T-helper 2 cell (primary cell): ENCODE results near the gene P2RX4.
"Not testable (repeated sequence)": the region's sequence is repeated elsewhere in the genome, so short reads cannot be mapped to it uniquely, and the experiment has no call there.

Experiments
- DNase-seq, 5 experiments: peaks; one replicate each; pipeline versions ENCODE4 v3.0.0 to v3.0.0-alpha.2; 2012 to 2022

P2RX4 gene

GRCh38 chr12:121223292-121224285 lies 13.7 kb downstream of the P2RX4 start:
- peak in 3 of 5 experiments; percentile 16 to 91 (median 57) for DNase-seq

GRCh38 chr12:121224591-121224990 lies 14.7 kb downstream of the P2RX4 start:
- peak in 3 of 5 experiments; percentile 26 to 94 (median 48) for DNase-seq

DNA sequence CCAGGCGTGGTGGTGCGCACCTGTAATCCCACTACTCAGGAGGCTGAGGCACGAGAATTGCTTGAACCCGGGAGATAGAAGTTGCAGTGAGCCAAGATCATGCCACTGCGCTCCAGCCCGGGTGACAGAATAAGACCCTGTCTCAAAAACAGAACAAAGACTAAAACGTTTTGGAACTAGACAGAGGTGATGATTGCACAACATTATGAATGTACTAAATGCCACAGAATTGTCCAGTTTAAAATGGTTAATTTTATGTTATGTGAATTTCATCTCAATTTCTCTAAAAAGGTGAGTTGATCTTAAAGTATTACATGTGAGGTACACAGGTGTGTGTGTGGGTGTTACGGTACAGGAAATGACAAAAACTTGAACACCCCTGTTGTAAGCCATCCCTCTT lies 16.5 kb downstream of the P2RX4 start:
- no peak for DNase-seq

DNA sequence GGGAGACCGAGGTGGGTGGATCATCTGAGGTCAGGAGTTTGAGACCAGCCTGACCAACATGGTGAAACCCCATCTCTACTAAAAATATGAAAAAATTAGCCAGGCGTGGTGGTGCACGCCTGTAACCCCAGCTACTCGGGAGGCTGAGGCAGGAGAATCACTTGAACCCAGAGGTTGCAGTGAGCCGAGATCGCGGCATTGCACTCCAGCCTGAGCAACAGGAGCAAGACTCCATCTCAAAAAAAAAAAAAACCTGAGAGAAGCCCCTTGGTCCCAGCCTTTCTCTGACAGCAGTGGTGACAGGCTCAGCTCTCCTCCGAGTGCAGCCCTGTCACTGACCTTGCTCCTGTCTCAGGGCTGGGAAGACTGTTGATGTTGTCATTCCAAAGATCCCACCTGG lies 16.9 kb downstream of the P2RX4 start:
- DNase-seq = not testable (repeated sequence)

- peak in 1 of 5 experiments; percentile 30 for DNase-seq
Observed at GRCh38 chr12:121227294-121227693, 17.4 kb downstream of the P2RX4 start.

DNA sequence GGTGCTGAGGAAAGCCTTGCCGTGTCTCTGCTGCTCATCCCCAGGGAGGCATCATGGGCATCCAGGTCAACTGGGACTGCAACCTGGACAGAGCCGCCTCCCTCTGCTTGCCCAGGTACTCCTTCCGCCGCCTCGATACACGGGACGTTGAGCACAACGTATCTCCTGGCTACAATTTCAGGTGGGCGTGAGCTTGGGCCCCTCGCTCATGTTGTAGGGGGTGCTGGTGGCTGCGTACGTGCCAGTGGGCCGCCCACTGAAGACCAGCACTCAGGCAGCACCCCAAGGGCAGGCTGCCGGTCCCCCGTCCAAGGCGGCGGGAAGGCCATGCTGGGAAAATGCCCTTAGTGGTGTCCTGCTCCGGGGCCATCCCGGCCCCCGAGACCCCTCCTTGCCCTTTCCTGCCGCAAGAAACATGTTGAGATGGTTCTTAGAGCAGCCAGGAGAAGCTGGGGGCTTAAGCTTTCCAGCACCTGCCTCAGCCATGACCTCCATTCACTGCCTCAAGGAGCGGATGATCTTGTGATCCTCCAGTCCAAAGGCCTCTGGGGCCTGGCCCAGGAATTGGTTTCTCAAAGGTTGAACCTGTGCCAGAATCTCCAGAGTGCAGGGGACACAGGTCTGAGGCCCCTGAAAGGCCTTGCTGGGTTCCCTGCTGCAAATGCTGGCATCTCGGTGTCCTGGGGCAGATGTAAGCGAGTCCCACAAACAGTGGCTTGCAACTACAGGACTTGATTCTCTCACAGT lies 19.2 kb downstream of the P2RX4 start:
- DNase-seq = no peak

DNA sequence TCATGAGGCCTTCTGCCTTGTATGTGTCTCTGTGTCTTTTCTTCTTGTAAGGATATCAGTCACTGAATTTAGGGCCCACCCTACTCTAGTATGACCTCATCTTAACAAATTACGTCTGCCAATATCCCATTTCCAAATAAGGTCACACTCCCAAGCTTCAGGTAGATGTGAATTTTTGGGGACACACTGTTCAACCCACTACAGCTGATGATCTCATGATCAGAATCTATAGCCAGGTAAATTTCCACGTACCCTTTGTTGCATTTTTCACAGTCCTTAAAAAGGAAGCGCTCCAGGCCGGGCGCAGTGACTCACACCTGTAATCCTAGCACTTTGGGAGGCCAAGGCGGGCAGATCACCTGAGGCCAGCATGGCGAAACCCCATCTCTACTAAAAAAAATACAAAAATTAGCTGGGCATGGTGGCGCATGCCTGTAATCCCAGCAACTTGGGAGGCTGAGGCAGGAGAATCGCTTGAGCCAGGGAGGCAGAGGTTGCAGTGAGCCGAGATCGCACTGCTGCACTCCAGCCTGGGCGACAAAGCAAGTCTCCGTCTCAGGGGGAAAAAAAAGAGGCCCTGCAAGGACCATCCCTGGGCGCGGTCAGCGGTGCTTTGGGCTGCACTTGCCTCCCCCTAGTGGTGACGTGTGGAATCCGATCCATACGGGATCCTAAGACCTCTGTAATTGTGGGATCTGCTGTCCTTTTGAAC lies 20.1 kb downstream of the P2RX4 start:
- DNase-seq = peak; percentile 21 to 70 (median 40)

DNA sequence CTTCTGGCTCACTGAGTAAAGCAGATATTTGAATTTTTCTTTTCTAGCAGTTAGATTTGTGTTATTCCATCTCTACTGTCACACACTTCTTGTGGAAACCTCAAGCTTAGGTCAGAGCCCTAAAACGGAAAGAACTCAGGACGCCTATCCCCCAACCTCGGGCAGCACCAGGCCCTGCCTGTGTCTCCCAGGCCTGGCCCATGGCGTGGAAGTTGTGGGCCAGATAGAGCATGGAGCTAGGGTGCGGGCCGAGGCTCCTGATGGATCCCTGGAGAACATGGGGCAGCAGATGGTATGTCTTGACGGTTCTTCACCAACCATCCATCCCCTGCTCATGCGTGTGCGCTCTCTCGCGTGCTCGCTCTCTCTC lies 20.6 kb downstream of the P2RX4 start:
- no peak for DNase-seq

- no peak for DNase-seq
Observed at GRCh38 chr12:121232163-121232562, 22.2 kb downstream of the P2RX4 start.

- no peak for DNase-seq
Observed at GRCh38 chr12:121232977-121233627, 23.2 kb downstream of the P2RX4 start.

DNA sequence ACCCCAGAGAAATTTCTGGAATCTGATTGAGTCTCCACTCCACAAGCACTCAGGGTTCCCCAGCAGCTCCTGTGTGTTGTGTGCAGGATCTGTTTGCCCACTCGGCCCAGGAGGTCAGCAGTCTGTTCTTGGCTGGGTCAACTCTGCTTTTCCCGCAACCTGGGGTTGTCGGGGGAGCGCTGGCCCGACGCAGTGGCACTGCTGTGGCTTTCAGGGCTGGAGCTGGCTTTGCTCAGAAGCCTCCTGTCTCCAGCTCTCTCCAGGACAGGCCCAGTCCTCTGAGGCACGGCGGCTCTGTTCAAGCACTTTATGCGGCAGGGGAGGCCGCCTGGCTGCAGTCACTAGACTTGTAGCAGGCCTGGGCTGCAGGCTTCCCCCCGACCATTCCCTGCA lies 23.7 kb downstream of the P2RX4 start:
- no peak for DNase-seq

- DNase-seq = no peak
Observed at GRCh38 chr12:121236776-121237175, 26.8 kb downstream of the P2RX4 start.

DNA sequence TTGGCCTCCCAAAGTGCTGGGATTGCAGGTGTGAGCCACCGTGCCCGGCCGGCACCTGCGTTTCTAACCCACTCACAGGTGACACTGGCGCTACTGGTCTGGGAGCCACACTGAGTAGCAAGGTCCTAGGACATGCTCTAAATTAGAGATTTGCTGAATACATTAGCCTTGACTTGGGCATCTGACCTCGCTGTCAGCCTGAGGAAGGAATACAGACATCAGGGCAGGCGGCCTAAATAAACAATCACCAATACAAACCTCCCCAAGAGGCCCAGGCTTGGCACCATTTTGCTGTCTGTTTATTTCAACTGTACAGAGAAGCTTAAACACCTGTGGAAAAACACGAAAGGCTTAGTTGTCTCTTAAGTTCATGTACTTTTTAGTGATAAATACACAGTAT lies 27.5 kb downstream of the P2RX4 start:
- no peak for DNase-seq

DNA sequence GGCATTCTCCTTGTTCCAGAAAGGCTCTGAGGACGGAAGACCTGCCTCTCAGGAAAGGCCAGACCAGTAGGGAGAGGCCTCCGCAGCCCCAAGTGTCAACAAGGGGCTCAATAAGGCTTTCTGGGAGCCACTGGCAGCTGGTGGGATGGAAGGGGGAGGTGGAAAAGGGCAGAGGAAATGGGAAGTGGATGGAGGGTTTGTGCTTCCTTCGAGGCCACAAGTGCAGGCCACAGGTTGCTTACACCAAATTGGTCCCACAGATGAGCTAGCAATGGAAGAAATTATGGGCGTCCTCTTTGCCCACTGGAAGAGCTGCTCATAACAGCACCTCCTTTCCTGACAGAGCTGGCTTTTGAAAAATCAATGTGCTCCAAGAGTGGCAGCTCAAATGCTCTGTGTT lies 28.2 kb downstream of the P2RX4 start:
- DNase-seq = no peak

DNA sequence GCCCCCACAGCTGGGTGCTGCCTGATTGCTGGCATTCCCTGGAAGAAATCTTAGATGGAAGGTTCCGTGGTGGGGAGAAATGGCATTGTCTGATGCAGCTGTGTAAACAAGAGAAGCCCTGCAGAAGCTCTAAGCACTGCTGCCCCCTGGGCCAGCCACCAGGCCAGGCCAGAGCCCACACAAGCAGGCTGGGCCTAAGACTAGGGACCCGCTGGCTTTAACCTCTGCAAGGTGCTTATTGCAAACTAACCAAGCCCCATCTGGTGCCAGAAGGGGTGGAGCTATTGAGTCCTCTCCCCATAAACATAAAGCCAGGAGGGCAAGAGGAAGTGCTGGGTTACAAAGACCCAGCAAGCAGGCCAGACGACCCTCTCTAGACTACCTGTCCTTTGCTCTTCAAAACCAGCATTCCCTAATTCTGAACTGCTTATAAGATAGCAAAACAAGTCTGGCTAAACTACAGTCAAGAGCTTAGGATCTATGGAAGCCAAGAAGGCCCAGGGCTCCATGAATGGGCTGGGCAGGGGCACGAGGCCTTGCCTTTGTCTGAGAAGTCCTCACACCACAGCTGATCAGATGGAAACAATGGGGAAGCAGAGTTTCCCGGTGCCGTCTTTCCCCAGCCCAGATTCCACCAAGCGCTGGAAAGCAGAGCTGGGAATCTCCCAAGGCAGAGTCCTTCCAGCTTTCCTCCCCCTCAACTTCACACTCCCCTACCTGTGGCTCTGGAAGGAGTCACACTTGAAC lies 28.8 kb downstream of the P2RX4 start:
- peak in 1 of 5 experiments; percentile 25 for DNase-seq

GRCh38 chr12:121239351-121240061 lies 29.6 kb downstream of the P2RX4 start:
- no peak for DNase-seq

GRCh38 chr12:121240062-121240420 lies 30.1 kb downstream of the P2RX4 start:
- DNase-seq = no peak

DNA sequence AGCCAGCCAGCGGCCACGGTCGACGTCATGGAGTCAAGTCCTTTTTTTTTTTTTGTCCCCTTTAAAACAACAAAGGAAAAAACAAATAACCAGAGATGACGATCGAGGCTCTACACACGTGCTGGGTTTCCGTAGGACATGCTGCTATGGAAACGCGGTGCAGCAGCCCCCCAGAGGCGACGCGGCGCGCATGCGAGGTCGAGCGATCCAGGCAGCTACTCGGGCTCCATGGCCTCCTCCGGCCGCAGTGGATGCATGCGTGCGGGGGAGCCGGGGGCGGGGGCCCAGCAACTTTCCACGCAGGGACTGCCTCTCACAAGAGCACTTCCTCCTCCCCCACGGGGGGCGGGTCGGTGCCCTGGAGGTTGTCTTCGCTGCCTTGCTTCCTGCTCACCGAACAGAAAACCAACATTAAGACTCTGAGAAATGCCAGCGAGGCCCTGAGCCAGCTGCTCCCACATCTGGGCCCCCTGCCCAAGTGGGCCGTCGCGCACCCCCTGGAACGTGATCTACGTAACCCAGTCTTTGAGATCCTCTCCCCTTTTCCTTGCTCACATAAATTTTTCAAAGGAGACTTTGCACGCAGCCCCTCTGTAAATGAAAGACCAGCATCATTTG lies 30.7 kb downstream of the P2RX4 start:
- peak; percentile 72 to 98 (median 91) for DNase-seq

DNA sequence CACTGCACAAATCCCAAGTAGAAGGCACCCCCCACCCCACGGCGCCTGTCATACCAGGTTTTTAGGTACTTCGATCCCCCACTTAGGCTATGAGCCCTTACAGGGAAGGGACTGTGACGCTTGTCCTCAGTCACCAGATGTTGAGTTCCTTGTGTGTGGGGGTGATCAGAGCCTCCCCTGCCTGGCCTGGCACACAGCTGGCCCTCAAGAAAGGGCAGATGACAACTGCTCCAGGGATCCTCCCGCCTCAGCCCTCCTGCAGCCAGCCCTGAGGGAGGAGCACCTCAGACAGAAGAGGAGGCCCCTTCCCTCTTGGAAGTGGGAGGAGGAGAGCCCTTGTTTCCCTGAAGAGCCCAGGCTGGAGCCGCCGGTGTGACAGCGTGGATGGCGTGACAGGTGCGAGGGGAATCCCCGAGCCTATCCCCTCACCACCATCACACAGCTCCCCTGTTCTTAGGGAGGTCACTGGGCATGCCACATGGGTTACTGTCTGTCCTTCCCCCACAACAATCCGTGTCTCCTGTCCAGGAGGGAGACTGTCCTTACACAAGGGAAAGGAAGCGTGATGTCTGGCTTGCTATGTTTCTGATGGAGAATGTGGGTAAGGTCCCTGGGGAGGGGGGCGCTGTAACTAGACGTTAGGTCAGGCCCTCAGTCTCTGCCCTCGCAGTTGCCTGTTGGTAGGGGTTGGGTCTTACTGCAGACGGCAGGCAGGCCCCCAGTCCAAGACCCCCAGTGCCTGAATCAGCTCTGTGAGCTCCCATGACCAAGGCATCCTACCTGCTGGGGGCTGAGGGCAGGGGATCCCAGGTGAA lies 31.4 kb downstream of the P2RX4 start:
- DNase-seq = no peak

- no peak for DNase-seq
Observed at GRCh38 chr12:121245031-121245430, 35.1 kb downstream of the P2RX4 start.
